ENCODE measurements around the gene NFIC.

DNA sequence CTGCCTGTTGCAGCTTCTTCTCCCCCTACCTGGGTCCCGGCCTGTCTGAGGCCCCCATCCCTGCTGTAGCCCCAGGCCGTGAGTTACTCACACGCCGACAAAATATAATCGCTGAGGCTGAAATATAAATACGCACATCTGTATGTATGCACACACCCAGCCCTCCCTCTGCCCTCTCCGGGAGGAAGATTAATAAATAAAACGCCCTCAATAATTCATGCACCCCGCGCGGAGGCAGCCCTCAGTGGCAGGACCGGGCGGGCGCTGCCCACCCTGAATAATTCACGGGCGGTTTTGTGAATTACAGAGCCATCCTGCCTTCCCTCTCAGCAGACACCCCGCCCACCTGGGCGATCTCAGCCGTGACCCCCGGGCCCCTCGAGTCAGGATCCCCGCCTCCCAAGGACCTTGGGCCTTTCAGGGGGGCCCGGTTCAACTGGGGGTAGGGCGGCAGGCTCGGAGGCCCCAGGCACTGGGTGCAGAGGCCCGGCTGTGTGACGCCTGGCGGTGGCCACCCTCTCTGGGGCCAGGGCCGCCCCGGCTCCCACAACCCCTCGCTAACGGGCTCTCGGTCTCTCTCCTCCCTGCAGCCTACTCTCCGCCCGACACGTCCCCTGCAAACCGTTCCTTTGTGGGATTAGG is 89.7 kb downstream of the NFIC start:
- TF ChIP-seq CREB1 (IDR thresholded peaks at IDR 0.05; ENCODE audit: low read depth), result no peak
- no peak for TF ChIP-seq RAD21 (IDR thresholded peaks at IDR 0.05; ENCODE audit: low read depth)
- TF ChIP-seq REST (IDR thresholded peaks at IDR 0.05; ENCODE audit: low read depth), result no peak
- no peak; the same call in 1 of the 2 replicates for TF ChIP-seq ZBTB7A (IDR thresholded peaks at IDR 0.05; ENCODE audit: low read depth)
- TF ChIP-seq MAX (IDR thresholded peaks at IDR 0.05), result no peak
- TF ChIP-seq EGR1 (IDR thresholded peaks at IDR 0.05), result no peak
- TF ChIP-seq CEBPB (IDR thresholded peaks at IDR 0.05), result no peak
- TF ChIP-seq TAF1 (IDR thresholded peaks at IDR 0.05; ENCODE audit: low read depth), result no peak
- TF ChIP-seq TEAD4 (IDR thresholded peaks at IDR 0.05), result no peak
- TF ChIP-seq USF1 (IDR thresholded peaks at IDR 0.05), result no peak

Data from Ishikawa (cell line).